ENCODE measurements around the gene GGA1. TPM values are rescaled to one million over a fixed set of nuclear protein-coding genes. Genes with fewer than 3 reads are reported as not detected.

Gene GGA1
- total RNA-seq, 2 donors from 2014 or later = 17.7 to 29.0 TPM

DNA sequence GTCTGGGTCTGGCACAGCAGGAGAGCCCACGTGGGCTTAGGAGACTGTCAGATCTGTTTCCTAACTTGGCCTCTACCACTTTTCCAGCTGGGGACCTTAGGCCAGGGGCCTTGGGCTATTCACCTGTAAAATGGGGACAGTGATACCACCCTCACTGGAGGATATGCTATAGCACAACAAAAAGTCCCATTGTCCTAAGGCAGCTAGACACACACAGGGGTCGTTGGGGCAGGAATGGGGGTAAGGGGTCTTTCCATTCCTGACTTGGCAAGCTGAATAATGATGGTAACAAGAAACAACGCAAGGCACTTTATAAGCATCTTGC, 28.3 kb downstream of the GGA1 start:
- TF ChIP-seq, protein P1, sequence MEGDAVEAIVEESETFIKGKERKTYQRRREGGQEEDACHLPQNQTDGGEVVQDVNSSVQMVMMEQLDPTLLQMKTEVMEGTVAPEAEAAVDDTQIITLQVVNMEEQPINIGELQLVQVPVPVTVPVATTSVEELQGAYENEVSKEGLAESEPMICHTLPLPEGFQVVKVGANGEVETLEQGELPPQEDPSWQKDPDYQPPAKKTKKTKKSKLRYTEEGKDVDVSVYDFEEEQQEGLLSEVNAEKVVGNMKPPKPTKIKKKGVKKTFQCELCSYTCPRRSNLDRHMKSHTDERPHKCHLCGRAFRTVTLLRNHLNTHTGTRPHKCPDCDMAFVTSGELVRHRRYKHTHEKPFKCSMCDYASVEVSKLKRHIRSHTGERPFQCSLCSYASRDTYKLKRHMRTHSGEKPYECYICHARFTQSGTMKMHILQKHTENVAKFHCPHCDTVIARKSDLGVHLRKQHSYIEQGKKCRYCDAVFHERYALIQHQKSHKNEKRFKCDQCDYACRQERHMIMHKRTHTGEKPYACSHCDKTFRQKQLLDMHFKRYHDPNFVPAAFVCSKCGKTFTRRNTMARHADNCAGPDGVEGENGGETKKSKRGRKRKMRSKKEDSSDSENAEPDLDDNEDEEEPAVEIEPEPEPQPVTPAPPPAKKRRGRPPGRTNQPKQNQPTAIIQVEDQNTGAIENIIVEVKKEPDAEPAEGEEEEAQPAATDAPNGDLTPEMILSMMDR (IDR thresholded peaks at IDR 0.05) = no peak
- no peaks in the 10 kb centered on the region for H3K9me3 ChIP-seq
- no peak for DNase-seq (ENCODE audit: low spot score)
- H3K36me3 ChIP-seq = no peaks in the 10 kb centered on the region
- H3K4me3 ChIP-seq = no peak overlapping the region
- H3K4me1 ChIP-seq = peaks cover 5 to 54% of the 10 kb centered on the region in 2 donors
- no peak overlapping the region for H3K27ac ChIP-seq
- no peaks in the 10 kb centered on the region for H3K27me3 ChIP-seq

GRCh38 chr22:37638391-37639069, 29.9 kb downstream of the GGA1 start:
- Histone ChIP-seq H3K4me1 (peaks cover 0 to 54% of the 10 kb centered on the region in 2 donors), H3K4me3 (peak overlapping the region in 1 of 2 donors; percentile 62), H3K27ac (no peak overlapping the region), H3K27me3 (no peaks in the 10 kb centered on the region), H3K9me3 (no peaks in the 10 kb centered on the region), H3K36me3 (no peaks in the 10 kb centered on the region)
- no peak for DNase-seq (ENCODE audit: low spot score)
- TF ChIP-seq, protein P1 (IDR thresholded peaks at IDR 0.05) = no peak

GRCh38 chr22:37639070-37639760, 30.6 kb downstream of the GGA1 start, which contains the start of gene SH3BP1:
Gene SH3BP1, plus strand, starts transcription at chr22:37639669. Its CDS starts 119 bp downstream, at chr22:37639788.
- no peak for DNase-seq (ENCODE audit: low spot score)
- H3K9me3 ChIP-seq = no peaks in the 10 kb centered on the region
- TF ChIP-seq, protein P1 (IDR thresholded peaks at IDR 0.05) = no peak
- H3K4me1 ChIP-seq = peaks cover 0 to 47% of the 10 kb centered on the region in 2 donors
- H3K36me3 ChIP-seq = no peaks in the 10 kb centered on the region
- peak within 1 kb of the TSS in 1 of 2 donors; percentile 23 for H3K27ac ChIP-seq
- H3K4me3 ChIP-seq = peak within 1 kb of the TSS; percentile 47 to 62
- no peaks in the 10 kb centered on the region for H3K27me3 ChIP-seq

GRCh38 chr22:37639771-37640590, 31.3 kb downstream of the GGA1 start:
- peaks cover 0 to 40% of the 10 kb centered on the region in 2 donors for H3K4me1 ChIP-seq
- no peak for DNase-seq (ENCODE audit: low spot score)
- no peaks in the 10 kb centered on the region for H3K9me3 ChIP-seq
- H3K36me3 ChIP-seq = no peaks in the 10 kb centered on the region
- H3K27me3 ChIP-seq = no peaks in the 10 kb centered on the region
- H3K27ac ChIP-seq = peak overlapping the region in 1 of 2 donors; percentile 23
- peak overlapping the region; percentile 47 to 62 for H3K4me3 ChIP-seq
- TF ChIP-seq, protein P1 (IDR thresholded peaks at IDR 0.05) = no peak

DNA sequence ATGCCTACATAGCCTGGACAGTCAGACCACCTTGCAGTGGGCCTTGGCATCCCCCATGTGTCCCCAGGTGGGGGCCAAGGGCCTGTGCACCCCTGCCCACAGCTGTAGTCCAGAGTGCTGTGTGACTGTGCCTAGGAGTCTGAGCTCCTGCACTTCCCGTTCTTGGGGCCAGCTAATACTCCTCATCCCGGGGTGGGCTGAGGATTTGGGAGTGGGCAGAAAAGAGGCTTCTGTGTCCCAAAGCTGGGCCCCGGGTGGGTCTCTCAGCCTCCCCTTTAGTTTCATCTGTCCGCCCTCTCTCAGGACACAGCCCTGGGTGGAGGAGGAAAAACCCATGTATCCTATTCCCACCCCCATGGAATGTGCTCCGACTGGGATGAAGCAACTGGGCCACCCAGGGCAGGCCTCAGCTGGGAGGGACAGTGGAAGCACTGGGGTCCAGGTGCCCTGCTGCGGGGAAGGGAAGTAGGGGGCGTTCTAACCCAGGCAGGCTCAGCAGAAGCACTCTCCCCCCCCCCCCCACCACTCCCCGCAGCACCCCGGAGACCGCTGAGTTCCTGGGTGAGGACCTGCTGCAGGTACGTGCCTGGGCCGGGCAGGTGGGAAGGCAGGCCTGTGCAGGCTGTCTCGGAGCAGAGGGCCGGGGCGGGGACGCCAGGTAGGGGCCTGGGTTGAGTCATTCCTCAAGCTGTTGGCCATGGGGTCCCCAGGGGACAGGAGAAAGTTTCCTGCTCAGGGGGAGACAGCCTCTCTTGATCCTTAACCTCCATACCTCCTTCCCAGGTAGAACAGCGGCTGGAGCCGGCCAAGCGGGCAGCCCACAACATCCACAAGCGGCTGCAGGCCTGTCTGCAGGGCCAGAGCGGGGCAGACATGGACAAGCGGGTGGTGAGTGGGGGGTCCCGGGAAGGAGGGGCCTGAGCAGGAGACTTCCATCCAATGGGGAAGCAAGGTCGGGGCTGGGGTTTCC, 32.2 kb downstream of the GGA1 start:
- Histone ChIP-seq H3K4me1 (peaks cover 0 to 37% of the 10 kb centered on the region in 2 donors), H3K4me3 (peak overlapping the region in 1 of 2 donors; percentile 62), H3K36me3 (no peaks in the 10 kb centered on the region), H3K27ac (no peak overlapping the region), H3K27me3 (no peaks in the 10 kb centered on the region), H3K9me3 (no peaks in the 10 kb centered on the region)
- TF ChIP-seq, protein P1 (IDR thresholded peaks at IDR 0.05) = no peak
- DNase-seq (ENCODE audit: low spot score) = no peak
